Measurements from ENCODE around the gene TUNAR.

The TUNAR gene

DNA sequence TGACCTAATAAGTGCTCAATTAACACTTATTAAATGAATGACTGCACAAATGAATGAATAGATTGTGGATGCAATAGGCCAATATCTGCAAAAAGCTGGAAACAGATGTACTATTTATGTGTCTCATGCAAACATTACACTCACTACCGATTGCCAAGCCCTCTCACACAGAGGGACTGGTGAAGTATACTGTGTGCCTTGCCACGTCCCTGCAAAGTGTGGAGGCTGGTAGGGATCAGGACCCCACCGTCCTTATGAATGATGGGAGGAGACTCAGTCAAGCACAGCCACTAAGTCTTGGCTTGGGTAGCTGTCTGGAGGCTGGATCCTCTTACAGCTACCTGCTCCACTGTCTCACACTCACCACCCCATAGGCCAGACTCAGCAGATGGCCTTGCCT, 3.9 kb upstream of the TUNAR start:
- DNase-seq (ENCODE audit: low spot score): no peak

DNA sequence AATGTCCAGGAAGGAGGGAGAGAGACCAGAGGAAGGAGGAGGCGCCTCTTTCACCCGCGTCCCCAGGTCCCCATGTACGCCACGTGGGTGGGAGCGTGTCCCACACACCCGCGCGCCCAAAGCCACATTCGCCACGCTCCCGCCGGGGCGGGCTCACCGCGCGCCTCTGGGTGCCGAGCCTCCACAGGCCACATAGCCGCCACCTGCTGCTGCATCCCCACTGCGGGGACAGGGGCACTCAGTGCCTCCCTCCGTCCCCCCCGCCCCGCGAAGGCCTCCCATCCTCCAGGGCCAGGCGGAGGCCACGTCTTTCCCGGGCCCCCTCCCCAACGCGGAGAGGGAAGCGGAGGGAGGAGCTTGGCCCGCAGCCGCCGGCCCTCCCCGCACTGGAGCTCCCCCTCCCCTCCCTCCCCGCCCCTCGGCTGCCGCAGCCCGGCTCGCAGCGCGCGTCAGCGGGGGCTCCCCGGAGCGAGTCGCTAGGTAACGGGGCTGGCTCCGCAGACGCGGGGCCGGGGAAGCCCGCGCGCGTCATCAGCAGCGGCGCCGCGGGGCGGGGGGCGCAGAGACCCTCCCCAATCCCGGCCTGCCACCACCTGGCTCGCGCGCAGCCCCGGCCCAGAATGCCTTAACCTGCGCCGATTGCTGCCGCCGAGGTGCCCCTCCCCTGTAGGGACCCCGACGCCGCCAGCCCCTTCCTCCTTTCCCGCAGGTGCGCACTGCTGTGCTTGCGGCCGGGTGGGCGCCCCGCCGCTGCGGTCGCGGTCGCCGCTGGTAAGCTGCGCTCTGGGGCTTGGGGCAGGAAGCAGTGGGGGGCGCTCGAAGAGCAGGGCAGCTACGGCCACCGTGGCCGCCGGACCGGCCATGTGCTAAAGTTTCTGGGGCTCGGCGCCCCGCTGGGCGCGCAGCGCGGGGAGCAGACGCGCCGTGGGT, 536 bp upstream of the TUNAR start:
- DNase-seq (ENCODE audit: low spot score): no peak

DNA sequence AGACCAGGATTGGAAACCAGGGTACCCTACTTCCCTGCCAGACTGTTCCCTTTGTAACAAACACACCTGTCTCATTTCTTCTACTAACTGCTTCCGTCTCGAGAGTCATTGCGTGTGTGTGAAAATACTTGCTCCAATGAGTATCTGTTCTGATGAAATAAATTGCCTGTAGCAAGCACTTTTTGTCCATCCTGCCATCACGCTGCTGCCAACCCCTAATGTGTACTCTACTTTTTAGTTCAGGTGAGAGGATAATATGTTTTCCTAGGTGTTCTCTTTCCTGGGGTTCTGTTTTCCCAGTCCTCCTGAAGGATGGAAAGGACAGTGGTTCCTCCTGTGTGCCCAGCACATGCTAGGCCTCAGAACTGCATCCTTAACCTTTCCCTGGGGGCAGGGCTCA, 1.0 kb downstream of the TUNAR start:
- DNase-seq (ENCODE audit: low spot score): no peak

DNA sequence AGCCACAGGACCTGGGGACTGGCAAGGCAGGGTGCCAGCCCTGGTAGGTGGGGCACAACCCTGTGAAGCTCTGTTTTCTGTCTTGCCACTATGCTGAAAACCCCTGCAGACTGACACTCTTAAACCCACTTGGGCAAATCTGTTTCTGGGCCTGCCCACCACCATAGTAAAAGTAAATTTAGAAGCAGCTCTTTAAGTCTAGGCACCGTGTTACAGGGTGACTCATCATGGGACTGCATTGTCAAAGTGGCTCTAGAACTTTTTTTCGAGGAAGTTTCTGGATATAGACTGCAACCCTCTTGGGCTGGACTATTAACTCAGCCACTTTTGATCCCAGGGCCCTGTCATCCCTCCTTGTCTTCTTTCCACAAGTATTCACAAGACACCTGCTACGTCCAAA, 7.7 kb downstream of the TUNAR start:
- no peak for DNase-seq (ENCODE audit: low spot score)

DNA sequence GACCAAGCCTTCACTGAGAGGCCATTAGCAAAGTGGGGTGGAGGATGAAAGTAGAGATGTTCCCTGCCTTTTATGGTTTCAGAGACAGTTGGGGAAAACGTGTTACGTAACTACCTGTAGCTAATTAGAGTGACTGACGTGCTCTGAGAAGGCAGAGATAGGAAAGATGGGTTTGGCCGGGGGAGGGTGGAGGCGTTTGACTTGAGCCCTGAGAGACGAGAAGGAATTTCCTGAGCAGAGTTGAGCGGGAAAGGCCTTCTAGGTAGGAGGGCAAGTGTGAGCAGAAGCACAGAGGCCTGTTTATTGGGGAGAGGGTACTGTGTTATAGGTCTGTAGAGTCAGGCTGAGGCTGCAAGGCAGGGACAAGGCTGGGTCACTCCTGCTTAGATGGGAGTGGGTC, 8.6 kb downstream of the TUNAR start:
- no peak for DNase-seq (ENCODE audit: low spot score)

DNA sequence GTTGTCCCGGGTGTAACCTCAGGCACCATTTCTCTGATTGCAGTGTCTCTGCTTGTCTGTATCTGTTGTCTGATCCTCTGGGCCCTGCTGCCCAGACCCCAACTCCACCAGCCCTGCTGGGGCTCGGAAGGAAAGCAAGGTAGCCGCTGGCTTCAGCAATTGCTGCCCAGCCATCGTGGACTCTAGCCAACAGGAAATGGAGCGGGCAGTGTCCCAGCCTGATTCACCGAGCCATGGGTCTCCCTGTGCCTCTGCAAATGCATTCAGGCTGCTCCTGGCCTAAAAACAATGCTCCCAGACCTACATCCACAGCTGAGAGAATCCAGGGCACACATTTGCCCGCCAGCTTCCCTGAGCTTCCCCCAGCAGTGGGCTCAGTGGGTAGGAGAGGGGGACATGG, 9.2 kb downstream of the TUNAR start:
- no peak for DNase-seq (ENCODE audit: low spot score)

DNA sequence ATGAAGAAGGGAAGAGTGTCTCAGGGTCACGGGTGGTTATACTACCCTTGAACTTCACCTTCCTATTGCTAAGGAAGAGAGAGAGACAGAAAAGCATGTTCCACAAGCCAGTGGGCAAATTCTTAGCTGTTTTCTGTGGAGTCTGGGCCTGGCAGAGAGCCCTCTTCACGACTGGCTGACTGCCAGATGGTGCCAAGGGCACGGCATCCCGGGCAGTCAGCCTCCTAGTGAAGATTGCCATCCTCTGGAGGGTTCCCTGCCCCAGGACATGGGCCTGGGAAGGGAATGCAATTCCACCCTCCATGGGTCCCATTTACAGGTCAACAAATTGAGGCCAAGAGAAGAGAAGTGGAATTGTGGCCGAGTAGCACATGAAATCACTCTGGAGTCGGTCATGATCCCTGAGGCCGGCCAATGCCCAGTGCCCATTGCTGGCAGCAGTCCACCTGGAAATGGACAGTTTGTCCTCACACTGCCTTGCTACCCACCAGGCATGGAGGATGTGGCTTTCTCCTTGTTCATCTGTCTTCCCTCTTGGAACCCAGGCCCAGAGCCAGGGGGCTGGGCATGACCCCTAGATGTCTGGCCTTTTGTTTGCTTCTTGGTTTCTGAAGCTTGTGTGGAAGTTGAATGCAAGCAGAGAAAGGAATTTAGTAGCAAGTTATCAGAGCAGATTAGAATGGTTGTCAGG, 9.9 kb downstream of the TUNAR start:
- DNase-seq (ENCODE audit: low spot score): peak; percentile 40

DNA sequence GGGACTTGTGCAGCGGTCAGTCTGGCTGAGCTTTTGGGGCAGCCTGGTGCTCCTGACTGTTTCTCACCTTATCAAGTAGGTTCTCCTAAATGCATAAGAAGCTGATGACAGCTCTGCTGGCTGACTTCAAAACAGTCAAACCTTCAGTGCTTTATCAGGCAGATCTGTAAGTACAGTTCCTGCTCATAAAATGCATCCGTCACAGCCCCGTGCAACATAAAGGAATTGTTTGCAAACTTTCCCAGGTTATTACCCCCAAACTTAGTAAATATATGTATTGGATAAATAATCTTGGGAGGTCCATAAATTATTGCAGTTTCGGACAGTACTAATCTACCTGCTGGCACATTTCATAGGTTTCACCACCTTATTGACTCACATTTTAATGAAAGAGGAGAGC, 10.7 kb downstream of the TUNAR start:
- DNase-seq (ENCODE audit: low spot score): no peak

DNA sequence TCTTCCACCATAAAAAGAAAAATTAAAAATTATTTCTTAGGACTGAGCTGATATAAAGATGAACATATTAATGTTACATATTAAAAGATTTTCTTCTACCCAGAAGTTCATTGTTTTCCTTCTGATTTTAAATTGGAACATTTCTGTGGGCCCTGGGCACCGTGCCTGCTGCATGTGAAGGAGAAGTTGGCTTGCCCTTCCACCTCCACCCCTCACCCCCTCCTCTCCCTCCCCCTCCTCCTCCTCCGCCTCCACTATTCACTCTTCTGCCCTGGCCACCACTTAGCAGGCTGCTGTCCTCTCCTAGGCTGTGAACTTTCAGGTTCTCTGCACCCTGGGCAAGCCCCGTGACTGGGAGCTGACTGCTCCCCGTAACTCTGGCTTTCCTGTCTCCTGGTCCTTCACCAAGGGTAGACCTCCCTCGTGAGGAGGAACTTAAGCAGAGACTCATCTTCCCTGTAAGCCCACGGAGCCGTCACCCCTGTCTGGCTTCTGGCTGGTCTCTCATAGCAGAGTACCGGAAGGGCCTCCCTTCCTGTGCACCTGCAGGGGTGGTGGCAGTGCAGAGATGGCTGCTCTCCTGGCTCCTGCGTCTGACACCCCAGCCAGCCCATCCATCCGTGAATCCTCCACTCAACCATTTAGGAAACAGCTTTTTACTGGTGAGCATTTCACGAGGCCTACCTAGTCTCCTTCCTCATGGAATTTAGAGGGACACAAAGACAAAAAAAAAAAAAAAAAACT, 12.8 kb downstream of the TUNAR start:
- DNase-seq (ENCODE audit: low spot score): no peak

DNA sequence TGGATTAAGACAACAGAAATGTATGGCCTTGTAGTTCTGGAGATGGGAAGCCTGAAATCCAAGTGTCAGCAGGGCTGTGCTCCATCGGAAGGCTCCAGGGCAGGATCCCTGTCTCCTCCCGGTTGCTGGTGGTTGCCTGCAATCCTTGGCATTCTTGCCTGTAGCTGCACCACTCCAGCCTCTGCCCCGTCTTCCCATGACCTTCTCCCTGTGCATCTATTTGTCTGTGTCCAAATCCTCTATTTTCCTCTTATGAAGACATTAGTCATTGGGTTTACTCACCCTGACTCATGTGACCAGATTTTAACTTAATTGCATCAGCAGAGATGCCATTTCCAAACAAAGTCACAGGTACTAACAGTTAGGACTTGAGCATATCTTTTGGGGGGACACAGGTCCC, 15.1 kb downstream of the TUNAR start:
- no peak for DNase-seq (ENCODE audit: low spot score)

DNA sequence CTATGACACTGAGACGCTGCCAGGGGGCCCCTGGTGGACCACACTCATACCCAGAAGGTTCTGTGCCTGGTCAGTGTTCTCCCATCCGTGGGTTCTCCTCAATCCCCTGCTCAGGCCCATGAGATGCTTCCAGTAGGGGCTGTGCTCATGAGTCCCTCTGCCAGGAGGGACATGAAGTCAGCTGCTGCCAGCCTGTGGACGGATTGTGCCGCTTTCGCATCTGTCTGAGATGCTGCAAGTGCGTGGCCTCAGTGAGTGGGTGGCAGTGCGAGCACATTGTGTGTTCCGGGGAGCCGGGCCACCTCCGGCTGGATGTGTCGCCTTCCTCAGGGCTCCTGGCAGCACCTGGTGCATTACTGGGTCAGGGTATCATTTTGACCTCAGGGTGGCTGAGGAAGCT, 15.5 kb downstream of the TUNAR start:
- no peak for DNase-seq (ENCODE audit: low spot score)

DNA sequence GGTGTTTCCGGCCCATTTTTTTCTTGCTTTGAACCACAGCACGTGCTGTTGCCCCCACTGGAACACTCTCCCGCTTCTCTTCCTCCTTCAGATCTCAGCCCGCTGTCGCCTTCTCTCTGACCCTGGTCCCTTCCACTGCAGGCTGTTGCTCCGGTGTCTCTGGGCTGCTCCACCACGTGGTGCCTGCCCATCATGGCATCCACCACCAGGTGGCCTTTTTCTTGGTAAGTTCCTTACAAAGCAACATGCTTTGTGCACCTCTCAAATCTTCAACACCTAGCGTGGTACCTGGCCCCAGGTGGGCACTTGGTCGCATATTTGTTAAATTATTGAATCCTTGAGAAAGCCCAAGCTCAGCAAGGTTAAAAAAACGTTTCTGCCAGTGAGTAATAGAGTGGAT, 19.1 kb downstream of the TUNAR start:
- no peak for DNase-seq (ENCODE audit: low spot score)

DNA sequence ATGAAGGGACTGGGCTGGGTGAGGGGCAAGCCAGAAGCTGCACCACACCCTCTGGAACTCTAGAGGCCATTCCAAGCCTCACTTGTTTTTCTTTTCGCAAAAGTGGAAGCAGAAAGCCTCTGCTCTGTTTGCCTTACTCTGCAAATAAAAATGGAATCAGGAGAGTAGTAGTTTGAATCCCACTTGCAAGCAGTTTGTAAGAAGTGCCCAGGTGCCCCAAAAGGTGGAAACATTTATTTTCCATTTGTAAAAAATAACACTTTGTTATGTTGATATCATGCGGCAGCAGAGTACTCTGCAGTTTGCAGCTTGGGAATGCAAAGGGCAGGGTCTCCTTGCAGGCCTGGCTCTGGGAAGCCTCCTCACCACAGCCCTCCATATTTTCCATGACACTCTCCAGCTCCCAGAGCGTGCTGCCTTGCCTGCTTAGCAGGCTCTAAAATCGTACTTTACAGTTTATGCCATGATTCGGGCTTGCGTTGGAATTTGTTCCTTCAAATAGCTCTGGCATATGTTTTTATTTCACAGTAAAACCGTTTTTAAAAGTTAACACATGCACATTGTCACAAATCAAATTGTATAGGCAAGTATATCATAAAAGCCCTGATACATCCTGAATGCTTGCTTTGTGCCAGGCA, 20.0 kb downstream of the TUNAR start:
- no peak for DNase-seq (ENCODE audit: low spot score)

DNA sequence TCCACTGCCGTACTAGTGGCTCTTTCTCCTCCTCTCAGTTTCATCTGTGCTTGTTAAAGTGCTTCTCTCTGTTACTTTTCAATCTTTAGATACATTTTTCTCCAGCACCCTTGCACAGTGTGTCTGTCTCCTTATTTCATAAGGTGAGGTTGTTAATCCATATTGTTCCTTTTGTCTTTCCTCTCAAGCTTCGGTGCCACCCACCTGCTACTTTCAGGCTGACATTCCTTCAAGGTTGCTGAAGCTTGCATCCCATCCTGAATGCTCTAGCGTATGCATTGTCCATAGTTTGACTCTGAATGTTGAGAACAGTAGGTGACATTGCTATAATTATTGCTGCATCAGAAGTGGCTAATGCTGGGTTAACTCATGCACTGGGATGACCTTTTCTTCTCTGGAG, 20.6 kb downstream of the TUNAR start:
- DNase-seq (ENCODE audit: low spot score): no peak

DNA sequence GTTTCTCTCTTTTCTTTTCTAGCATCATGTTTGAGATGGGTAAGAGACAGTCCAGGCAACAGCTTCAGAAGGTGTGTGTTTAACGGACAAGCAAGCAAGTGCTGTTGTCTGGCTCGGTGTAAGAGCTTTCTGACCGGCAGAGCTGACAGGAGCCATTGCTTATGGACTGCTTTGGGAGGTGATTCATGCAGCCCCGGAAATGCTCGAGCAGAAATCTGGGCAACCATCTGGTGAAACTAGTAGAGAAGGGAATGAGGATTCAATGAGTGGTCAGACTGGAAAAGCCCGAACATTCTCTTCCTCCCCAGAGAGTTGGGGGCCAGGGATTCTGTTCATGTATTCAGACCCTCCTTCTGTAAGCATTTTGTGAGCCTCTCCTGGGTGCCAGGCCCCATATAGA, 24.4 kb downstream of the TUNAR start:
- no peak for DNase-seq (ENCODE audit: low spot score)

DNA sequence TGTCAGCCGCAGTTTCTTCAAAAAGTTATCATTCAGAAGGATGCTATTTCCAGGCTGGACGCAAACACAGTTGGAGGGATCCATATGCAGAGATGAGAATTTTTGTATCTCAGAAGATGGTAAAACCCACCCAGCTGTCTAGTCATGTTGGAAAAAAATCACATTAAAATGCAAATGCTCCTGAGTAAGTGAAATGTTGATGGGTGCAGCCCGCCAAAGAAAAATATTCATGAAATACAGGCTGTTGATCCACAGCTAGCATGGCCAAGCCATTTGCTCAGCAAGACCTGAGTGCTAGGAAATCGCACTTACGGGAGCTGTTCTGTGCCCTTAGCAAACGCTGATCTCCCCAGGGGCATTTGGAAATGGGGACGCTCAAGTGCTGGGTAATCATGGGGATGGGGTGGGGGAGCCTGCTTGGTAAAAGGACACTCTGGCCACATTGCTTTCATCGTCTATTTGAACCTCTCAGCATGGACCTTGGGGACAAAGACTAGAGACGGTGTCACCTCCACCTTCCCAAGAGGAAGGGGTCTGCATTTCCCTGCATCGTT, 25.7 kb downstream of the TUNAR start:
- no peak for DNase-seq (ENCODE audit: low spot score)

DNA sequence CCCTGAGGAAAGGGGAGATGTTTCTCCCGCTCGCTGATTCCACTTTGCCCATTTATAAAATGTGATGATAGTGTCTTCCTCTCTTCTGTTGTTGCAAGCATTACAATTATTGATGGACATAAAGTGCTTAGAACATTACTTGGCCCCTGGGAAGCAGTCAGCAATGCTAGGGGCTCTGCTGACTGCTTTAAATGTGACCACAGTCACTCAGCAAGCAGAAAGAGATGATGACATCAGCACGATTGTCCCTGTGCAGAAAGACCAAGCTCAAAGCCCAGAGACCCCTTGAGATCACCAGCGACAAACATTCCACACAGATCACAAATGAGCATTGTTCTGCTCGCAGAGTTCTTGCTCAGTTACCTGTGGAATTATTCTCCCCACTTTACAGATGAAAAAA, 26.5 kb downstream of the TUNAR start:
- no peak for DNase-seq (ENCODE audit: low spot score)

DNA sequence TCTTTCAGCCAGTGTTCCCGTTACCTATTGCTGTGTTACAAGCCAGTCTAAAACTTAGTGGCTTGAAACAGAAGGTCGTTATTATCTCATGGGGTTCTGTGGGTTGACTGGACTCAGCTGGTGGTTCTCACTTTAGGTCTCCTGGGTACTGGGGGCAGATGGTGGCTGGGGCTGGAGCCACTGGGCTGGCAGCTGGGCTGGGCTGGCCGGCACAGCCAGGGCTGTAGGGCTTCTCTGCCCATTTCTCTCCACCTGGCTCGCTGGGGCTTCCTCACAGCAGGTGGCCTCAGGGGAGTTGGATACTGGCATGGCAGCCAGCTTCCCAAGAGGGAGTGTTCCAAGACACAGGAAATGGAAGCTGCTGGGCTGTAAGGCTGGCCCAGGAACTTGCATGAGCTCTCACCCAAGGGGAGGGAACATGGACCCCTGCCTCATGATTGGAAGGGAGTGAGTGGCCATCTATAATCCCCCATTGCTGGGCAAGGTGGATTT, 27.0 kb downstream of the TUNAR start:
- no peak for DNase-seq (ENCODE audit: low spot score)

DNA sequence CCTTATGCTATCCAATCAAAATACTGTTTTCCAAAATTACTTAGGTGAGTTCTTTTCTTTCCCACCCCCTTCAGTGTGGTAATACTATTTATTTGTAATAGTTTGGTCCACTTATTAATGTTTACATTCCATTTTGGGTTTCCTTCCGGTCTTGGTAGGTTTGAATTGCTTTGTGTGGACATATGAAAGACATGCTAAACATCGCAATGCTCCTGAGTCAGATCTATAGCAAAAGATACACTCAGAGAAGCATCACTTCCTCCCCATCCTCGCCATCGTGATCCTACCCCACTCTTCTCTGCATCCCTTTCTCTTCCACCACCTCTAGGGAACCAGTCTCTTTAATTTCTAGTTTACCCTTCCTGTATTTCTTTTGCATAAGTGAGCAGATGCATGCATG, 30.0 kb downstream of the TUNAR start:
- no peak for DNase-seq (ENCODE audit: low spot score)

DNA sequence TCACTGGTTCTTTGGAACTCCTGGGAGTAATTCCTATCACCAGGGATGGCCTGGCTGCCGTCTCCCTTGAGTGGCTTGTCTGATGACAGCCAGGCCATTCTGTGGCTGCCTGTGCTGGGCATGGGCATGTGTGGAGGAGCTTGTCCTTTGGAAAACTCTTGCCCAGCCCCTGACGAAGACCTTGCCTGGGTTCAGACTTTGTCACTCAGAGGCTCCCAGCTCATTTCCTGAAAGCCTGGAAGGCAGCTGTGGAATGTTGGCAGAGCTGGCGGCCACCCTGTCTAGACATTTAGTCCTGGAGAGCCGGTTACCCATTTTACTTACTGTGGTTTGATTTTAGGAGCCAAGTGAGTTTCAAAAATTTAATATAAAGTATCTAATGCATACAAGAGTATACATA, 34.0 kb downstream of the TUNAR start:
- no peak for DNase-seq (ENCODE audit: low spot score)

DNA sequence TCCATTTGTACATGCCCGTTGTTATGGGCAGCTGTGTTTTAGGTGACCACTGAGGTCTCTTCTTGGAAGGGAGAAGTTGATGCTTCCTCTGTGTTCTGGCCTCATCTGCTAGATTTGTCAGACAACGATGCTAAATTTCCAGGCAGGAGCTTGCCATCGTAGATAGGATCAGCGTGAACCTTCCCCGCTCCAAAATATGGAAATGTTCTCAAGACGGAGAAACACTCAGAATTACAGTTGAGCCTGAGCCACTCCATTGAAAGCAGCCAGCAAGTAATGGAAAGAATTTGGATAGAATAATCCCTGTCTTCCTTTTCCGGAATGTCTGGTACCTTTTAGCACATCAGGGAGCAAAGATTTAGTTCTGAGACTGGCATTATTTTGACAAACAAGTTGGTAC, 34.8 kb downstream of the TUNAR start:
- no peak for DNase-seq (ENCODE audit: low spot score)

DNA sequence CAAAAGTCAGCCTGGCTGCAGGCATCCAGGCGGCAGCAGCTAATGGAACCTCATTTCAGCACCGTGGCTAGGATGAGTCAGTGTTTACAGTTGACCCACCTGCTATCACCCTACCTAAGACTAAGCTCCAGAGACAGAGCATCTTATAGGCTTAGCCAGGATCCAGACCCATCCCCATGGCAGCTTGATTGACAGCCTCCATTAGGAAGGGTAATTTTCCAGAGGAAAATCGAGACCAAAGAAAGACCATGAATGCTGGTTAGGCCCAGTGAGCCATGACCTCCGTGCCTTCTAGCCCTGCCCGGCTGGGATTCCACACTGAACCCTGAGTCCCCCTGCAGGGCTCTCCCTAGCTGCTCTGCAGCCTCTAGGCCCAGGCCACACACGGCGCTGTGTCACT, 38.7 kb downstream of the TUNAR start:
- no peak for DNase-seq (ENCODE audit: low spot score)
